ENCODE results near the gene ANO9. TPM values are rescaled to one million over a fixed set of nuclear protein-coding genes. Genes with fewer than 3 reads are reported as not detected.

ANO9 gene
- total and polyA plus RNA-seq, 4 experiments from 2014 or later, result 9.4 to 123 (median 67.8) TPM

DNA sequence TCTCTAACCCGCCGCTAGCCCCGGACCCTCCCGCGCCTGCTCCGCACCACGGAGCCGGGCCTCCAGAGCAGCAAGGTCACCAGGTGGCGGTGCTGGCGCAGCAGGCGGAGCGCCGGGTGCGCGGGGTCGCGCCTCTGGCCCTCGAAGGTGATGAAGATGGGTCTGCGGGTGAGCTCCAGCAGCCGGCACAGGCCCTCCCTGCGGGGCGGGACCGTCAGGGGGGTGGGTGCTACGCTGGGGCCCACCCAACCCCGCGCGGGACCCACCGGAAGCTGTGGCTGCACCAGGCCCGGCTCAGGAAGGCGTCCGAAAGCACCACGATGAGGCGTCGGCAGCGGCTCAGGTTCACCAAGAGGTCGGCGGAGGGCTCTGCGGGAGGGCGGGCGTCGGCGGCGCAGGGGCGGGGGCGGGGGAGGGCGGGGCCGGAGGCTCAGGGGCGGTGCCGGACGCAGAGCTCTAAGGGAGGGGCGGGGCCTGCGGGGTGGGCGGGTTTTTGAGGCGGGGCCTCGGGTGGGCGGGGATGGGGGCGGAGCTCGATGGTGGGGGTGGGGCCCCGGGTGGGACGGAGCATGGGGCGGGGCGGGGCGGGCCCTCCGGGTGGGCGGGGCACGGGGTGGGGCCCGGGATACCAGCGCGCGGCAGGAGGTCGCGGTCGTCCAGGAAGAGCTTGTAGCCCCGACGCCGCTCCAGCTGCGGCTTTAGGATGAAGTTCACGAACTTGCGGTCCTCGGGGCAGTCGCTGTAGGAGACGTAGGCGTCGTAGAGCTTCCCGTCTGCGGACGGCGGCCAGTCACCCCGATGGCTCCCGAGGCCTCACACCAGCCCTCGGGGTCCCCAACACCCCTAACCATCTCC lies 34.8 kb downstream of the ANO9 start:
- CTCF ChIA-PET (ENCODE audit: partially characterized antibody), result interaction anchor here (0.7 to 5.4 kb wide), 13 partner anchors 9 to 169 kb away, joined by 3 to 81 read pairs (median 6); partner anchors contain the start of genes ANO9, PTDSS2 and SIGIRR
- peaks cover 0 to 2% of the 10 kb centered on the region in 2 donors for H3K36me3 Mint-ChIP-seq
- peak; percentile 93 to 97 (median 95) for DNase-seq
- no peaks in the 10 kb centered on the region for H3K9me3 Mint-ChIP-seq
- POLR2A ChIA-PET (ENCODE audit: partially characterized antibody), result interaction anchor here (0.7 to 16.3 kb wide), 28 partner anchors 9 to 289 kb away, joined by 3 to 539 read pairs (median 5); partner anchors contain the start of genes ANO9, BET1L, IFITM1 and IFITM5
- Histone ChIP-seq H3K27ac (ENCODE audit: low read depth, low read length) (peak overlapping the region; percentile 59), H3K9me3 (ENCODE audit: control insufficient read depth in 1 of 2, low read length in 2 of 2) (no peaks in the 10 kb centered on the region), H3K27me3 (ENCODE audit: insufficient read depth, low read length) (no peaks in the 10 kb centered on the region), H3K4me3 (ENCODE audit: low read length in 2 of 2) (peak overlapping the region in 1 of 2 donors; percentile 28), H3K4me1 (ENCODE audit: insufficient read depth, low read length) (peaks cover 21% of the 10 kb centered on the region), H3K36me3 (ENCODE audit: insufficient read depth, low read length) (peaks cover 11% of the 10 kb centered on the region)
- H3K4me3 Mint-ChIP-seq, result peak overlapping the region in 5 of 8 donors; percentile 28 to 62 (median 41)
- H3K27ac Mint-ChIP-seq, result peak overlapping the region; percentile 22 to 92 (median 72)
- intact Hi-C loops (cut with micrococcal nuclease), result loop anchor here (1.0 to 2.0 kb wide), 5 partner anchors 8 to 200 kb away; partner anchors contain the start of genes BET1L, IFITM1, RIC8A and RNH1
- H3K27me3 Mint-ChIP-seq, result no peaks in the 10 kb centered on the region
- peaks cover 0 to 18% (median 9%) of the 10 kb centered on the region in 4 donors for H3K4me1 Mint-ChIP-seq

DNA sequence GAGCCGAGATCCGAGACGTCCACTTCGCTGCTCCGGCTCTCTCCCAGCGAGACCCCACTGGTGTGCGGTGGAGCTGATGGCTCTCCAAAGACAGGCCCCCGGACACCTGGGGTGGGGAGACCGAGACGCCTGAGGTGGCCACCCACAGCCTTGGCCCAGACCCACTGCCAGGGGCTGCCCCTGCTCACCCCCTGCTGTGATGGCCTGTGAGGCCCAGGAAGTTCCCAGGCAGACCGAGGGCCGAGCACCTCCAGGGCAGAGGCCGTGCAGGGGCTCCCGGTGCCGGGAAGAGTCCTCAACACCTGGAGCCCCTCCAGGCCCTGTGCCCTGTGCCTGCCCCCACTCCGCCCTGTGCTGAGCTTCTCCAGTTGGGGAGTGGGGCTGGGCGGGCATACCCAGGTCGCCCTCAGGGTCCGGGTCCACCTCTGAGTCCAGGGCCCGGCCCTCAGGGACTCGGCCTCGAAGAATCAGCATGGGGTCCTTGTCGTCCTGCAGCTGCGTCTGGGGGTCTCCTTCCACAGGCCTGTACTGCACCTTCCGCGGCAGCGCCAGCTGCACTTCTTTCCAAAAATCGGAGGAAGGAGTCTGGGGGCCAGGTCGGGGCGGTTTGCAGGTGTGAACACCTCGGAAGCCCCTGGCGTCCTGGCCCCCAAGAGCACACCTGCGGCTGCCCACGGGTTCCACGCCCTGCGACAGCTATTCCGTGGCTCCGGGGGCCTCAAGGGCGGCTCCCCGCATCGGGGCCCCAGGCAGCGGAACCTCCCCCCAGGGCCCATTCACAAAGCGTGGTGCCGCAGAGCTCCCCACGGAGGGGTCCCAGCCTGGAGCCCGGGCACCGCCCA lies 35.6 kb downstream of the ANO9 start:
- peak overlapping the region in 3 of 8 donors; percentile 20 to 44 (median 28) for H3K4me3 Mint-ChIP-seq
- CTCF ChIA-PET (ENCODE audit: partially characterized antibody), result interaction anchor here (0.7 to 5.4 kb wide), 13 partner anchors 10 to 169 kb away, joined by 3 to 81 read pairs (median 6); partner anchors contain the start of genes ANO9, PTDSS2 and SIGIRR
- peaks cover 21% of the 10 kb centered on the region for H3K4me1 ChIP-seq (ENCODE audit: insufficient read depth, low read length)
- H3K4me1 Mint-ChIP-seq, result peaks cover 0 to 18% (median 9%) of the 10 kb centered on the region in 4 donors
- no peaks in the 10 kb centered on the region for H3K27me3 ChIP-seq (ENCODE audit: insufficient read depth, low read length)
- H3K9me3 ChIP-seq (ENCODE audit: control insufficient read depth in 1 of 2, low read length in 2 of 2), result no peaks in the 10 kb centered on the region
- peaks cover 0 to 2% of the 10 kb centered on the region in 2 donors for H3K36me3 Mint-ChIP-seq
- peak overlapping the region; percentile 52 for H3K27ac ChIP-seq (ENCODE audit: low read depth, low read length)
- no peaks in the 10 kb centered on the region for H3K27me3 Mint-ChIP-seq
- H3K4me3 ChIP-seq (ENCODE audit: low read length in 2 of 2), result no peak overlapping the region
- no peak for DNase-seq
- H3K27ac Mint-ChIP-seq, result peak overlapping the region in 5 of 7 donors; percentile 12 to 77 (median 52)
- H3K36me3 ChIP-seq (ENCODE audit: insufficient read depth, low read length), result peaks cover 11% of the 10 kb centered on the region
- intact Hi-C loops (cut with micrococcal nuclease), result loop anchor here (2.0 kb wide), 3 partner anchors 91 to 199 kb away; partner anchors contain the start of genes BET1L, IFITM1, RIC8A and RNH1
- no peaks in the 10 kb centered on the region for H3K9me3 Mint-ChIP-seq
- POLR2A ChIA-PET (ENCODE audit: partially characterized antibody), result interaction anchor here (1.0 to 16.3 kb wide), 24 partner anchors 9 to 198 kb away, joined by 3 to 539 read pairs (median 6); partner anchors contain the start of genes ANO9, BET1L, IFITM1 and IFITM5

DNA sequence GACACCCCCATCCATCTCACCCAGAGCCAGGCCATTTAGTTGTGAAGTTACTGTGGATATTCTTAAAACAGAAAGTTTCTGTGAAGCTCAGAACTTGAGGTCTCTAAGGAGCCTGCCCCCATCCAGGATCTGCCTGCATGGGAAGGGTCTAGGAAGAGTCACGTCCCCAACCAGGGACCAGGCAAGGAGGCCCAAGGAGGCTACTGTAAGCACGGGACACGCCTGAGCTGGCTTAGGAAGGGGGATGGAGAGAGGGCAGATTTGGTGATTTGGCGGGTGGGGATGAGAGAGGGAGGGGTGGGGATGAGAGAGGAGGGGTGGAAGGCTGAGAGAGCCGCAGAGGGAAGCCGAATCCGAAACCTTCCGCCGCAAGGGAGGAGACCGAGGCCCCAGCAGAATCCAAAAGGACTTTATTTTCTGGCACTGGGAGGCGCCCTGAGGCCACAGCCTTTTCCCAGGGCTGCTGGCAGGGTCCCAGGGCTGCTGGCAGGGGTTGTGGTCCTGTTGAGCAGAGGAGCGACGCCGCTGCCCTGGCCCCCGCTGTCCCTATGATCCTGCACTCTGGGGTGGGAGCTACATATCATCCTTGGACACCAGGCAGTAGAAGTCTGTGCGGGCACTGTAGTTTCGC lies 36.4 kb downstream of the ANO9 start:
- H3K27ac ChIP-seq (ENCODE audit: low read depth, low read length), result no peak overlapping the region
- Mint-ChIP-seq H3K36me3 (peaks cover 0 to 2% of the 10 kb centered on the region in 2 donors), H3K9me3 (no peaks in the 10 kb centered on the region), H3K4me3 (peak overlapping the region in 5 of 8 donors; percentile 15 to 44 (median 40)), H3K4me1 (peaks cover 0 to 18% (median 9%) of the 10 kb centered on the region in 4 donors), H3K27me3 (no peaks in the 10 kb centered on the region), H3K27ac (peak overlapping the region; percentile 12 to 86 (median 75))
- peaks cover 11% of the 10 kb centered on the region for H3K36me3 ChIP-seq (ENCODE audit: insufficient read depth, low read length)
- CTCF ChIA-PET (ENCODE audit: partially characterized antibody), result interaction anchor here (1.5 to 5.4 kb wide), 4 partner anchors 9 to 100 kb away, joined by 5 to 81 read pairs (median 8); partner anchors contain the start of genes ANO9 and PTDSS2
- no peak overlapping the region for H3K4me3 ChIP-seq (ENCODE audit: low read length in 2 of 2)
- peaks cover 21% of the 10 kb centered on the region for H3K4me1 ChIP-seq (ENCODE audit: insufficient read depth, low read length)
- POLR2A ChIA-PET (ENCODE audit: partially characterized antibody), result interaction anchor here (0.9 to 16.3 kb wide), 14 partner anchors 9 to 198 kb away, joined by 3 to 539 read pairs (median 16); partner anchors contain the start of genes ANO9, BET1L, PGGHG and PHRF1
- intact Hi-C loops (cut with micrococcal nuclease), result no loop called here
- DNase-seq, result no peak
- no peaks in the 10 kb centered on the region for H3K27me3 ChIP-seq (ENCODE audit: insufficient read depth, low read length)
- H3K9me3 ChIP-seq (ENCODE audit: control insufficient read depth in 1 of 2, low read length in 2 of 2), result no peaks in the 10 kb centered on the region

DNA sequence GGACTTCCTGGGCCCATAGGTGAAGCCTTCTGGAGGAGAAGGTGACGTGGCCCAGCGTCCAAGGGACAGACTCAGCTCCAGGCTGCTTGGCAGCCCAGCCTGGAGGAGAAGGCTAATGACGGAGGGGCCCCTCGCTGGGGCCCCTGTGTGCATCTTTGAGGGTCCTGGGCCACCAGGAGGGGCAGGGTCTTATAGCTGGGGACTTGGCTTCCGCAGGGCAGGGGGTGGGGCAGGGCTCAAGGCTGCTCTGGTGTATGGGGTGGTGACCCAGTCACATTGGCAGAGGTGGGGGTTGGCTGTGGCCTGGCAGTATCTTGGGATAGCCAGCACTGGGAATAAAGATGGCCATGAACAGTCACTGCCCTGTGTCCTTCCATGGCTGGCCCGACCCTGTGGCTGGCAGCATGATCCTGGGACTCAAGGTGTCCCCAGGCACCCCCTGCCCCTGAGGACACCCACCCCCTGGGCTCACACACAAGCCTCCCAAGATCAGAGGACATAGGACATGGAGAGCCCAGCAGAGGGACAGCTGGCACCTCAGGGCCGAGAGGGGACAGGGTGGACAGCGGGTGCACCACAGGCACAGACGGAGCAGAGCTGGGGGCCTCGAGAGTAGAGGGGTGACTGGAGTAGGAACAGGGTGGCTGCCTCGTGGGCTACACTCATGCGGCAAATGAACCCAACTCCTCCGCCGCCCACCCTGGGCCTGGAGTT lies 37.1 kb downstream of the ANO9 start:
- Mint-ChIP-seq H3K27ac (peak overlapping the region in 4 of 7 donors; percentile 46 to 82 (median 66)), H3K4me3 (no peak overlapping the region), H3K36me3 (peaks cover 0 to 2% of the 10 kb centered on the region in 2 donors), H3K27me3 (no peaks in the 10 kb centered on the region), H3K4me1 (peaks cover 0 to 15% (median 8%) of the 10 kb centered on the region in 4 donors), H3K9me3 (no peaks in the 10 kb centered on the region)
- intact Hi-C loops (cut with micrococcal nuclease), result no loop called here
- ChIA-PET POLR2A (ENCODE audit: partially characterized antibody) (interaction anchor here (0.9 to 16.3 kb wide), 9 partner anchors 8 to 202 kb away, joined by 3 to 539 read pairs (median 21); partner anchors contain the start of genes ANO9, PGGHG, PTDSS2 and SIGIRR), CTCF (ENCODE audit: partially characterized antibody) (interaction anchor here (1.2 to 5.4 kb wide), 3 partner anchors 8 to 45 kb away, joined by 3 to 81 read pairs (median 10); partner anchors contain the start of genes PTDSS2 and SIGIRR)
- Histone ChIP-seq H3K36me3 (ENCODE audit: insufficient read depth, low read length) (peaks cover 8% of the 10 kb centered on the region), H3K9me3 (ENCODE audit: control insufficient read depth in 1 of 2, low read length in 2 of 2) (no peaks in the 10 kb centered on the region), H3K4me3 (ENCODE audit: low read length in 2 of 2) (no peak overlapping the region), H3K27ac (ENCODE audit: low read depth, low read length) (no peak overlapping the region), H3K27me3 (ENCODE audit: insufficient read depth, low read length) (no peaks in the 10 kb centered on the region), H3K4me1 (ENCODE audit: insufficient read depth, low read length) (peaks cover 21% of the 10 kb centered on the region)
- no peak for DNase-seq

GRCh38 chr11:403761-404431 lies 37.9 kb downstream of the ANO9 start:
- no peak for DNase-seq
- POLR2A ChIA-PET (ENCODE audit: partially characterized antibody), result interaction anchor here (1.0 to 16.3 kb wide), 3 partner anchors 12 to 201 kb away, joined by 3 to 539 read pairs (median 184); partner anchors contain the start of genes ANO9, PTDSS2 and SIGIRR
- Mint-ChIP-seq H3K27ac (peak overlapping the region in 2 of 7 donors; percentile 46 to 57), H3K9me3 (no peaks in the 10 kb centered on the region), H3K36me3 (peaks cover 0 to 2% of the 10 kb centered on the region in 2 donors), H3K4me1 (peaks cover 0 to 12% (median 4%) of the 10 kb centered on the region in 4 donors), H3K27me3 (no peaks in the 10 kb centered on the region), H3K4me3 (no peak overlapping the region)
- CTCF ChIA-PET (ENCODE audit: partially characterized antibody), result interaction anchor here (1.2 to 5.4 kb wide), 2 partner anchors 11 to 46 kb away, joined by 3 to 81 read pairs; partner anchors contain the start of genes PTDSS2 and SIGIRR
- Histone ChIP-seq H3K27me3 (ENCODE audit: insufficient read depth, low read length) (no peaks in the 10 kb centered on the region), H3K4me3 (ENCODE audit: low read length in 2 of 2) (no peak overlapping the region), H3K4me1 (ENCODE audit: insufficient read depth, low read length) (peaks cover 21% of the 10 kb centered on the region), H3K36me3 (ENCODE audit: insufficient read depth, low read length) (peaks cover 6% of the 10 kb centered on the region), H3K9me3 (ENCODE audit: control insufficient read depth in 1 of 2, low read length in 2 of 2) (no peaks in the 10 kb centered on the region), H3K27ac (ENCODE audit: low read depth, low read length) (no peak overlapping the region)
- intact Hi-C loops (cut with micrococcal nuclease), result no loop called here
